GM12864 (cell line): ENCODE results near the gene STK32C.

ENCODE experiments used
- DNase-seq: peaks from one replicate; pipeline ENCODE4 v3.0.0-alpha.2; 2011; ENCODE audit warnings: low read depth
- H3K4me3 ChIP-seq: 2 replicates; pipeline ENCODE4 v1.5.1; 2011; ENCODE audit warnings: mild to moderate bottlenecking, low read depth, low read length, control low read depth
- CTCF ChIP-seq: IDR thresholded peaks from 2 replicates; pipeline ENCODE4 v1.5.1; 2011; ENCODE audit warnings: low read depth, mild to moderate bottlenecking, moderate library complexity, low read length, control low read depth, inconsistent platforms; ENCODE audit errors: missing control alignments

Gene STK32C

GRCh38 chr10:132264966-132265889 lies 42.5 kb downstream of the STK32C start:
- no peak for DNase-seq
- no peak for TF ChIP-seq CTCF
- H3K4me3 ChIP-seq: no peak overlapping the region

GRCh38 chr10:132264306-132264950 lies 43.3 kb downstream of the STK32C start:
- H3K4me3 ChIP-seq: no peak overlapping the region
- no peak for TF ChIP-seq CTCF
- DNase-seq: no peak

DNA sequence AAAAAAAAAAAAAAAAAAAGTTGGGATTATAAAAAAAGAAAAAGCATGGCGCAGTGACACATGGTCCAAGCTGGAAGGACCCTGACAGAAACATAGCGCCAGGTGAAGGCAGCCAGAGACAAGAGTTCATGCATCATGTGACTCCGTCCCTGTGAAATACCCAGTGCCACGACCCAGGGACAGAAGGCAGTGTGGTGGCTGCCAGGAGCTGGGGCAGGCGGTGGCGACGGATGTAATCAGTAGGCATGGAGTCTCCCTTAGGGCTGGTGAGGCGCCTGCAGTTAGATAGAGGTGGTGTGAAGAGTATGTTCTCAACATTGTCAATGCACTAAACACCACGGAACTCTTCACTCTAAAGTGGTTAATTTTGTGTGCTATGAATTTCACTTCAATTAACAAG lies 43.9 kb downstream of the STK32C start:
- no peak for TF ChIP-seq CTCF
- H3K4me3 ChIP-seq: no peak overlapping the region
- DNase-seq: no peak

GRCh38 chr10:132259702-132260482 lies 47.9 kb downstream of the STK32C start:
- TF ChIP-seq CTCF: no peak
- no peak for DNase-seq
- H3K4me3 ChIP-seq: no peak overlapping the region

DNA sequence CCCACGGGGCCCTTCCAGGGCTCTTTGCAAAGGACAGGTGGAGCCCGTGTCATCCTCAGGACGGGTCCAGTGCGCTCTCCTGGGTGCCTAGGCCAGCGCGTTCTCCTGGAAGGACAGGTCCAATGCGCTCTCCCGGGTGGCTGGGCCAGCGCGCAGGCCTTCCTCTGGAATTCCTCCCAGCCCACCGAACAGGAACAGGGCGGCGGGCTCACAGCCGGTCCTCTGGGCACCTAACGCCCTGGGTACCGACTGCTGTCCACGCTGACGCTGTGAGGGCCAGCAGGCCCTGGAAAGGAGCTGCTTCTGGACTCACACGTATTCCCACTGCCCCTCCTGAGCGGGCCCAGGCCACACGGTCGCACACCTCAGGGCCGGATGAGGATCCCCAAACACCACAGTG lies 49.3 kb downstream of the STK32C start:
- TF ChIP-seq CTCF: no peak
- no peak for DNase-seq
- H3K4me3 ChIP-seq: no peak overlapping the region

GRCh38 chr10:132257907-132258306 lies 49.8 kb downstream of the STK32C start:
- no peak for TF ChIP-seq CTCF
- no peak overlapping the region for H3K4me3 ChIP-seq
- no peak for DNase-seq
